HG03442 (cell line): ENCODE results near the gene KLHL17.

Source experiments
- ATAC-seq: cut with Tn5 transposase; IDR thresholded peaks from one replicate; pipeline ENCODE4 v1.9.1; 2021; ENCODE audit warnings: mild to moderate bottlenecking, moderate library complexity; ENCODE audit not compliant: unreplicated experiment

KLHL17 gene

DNA sequence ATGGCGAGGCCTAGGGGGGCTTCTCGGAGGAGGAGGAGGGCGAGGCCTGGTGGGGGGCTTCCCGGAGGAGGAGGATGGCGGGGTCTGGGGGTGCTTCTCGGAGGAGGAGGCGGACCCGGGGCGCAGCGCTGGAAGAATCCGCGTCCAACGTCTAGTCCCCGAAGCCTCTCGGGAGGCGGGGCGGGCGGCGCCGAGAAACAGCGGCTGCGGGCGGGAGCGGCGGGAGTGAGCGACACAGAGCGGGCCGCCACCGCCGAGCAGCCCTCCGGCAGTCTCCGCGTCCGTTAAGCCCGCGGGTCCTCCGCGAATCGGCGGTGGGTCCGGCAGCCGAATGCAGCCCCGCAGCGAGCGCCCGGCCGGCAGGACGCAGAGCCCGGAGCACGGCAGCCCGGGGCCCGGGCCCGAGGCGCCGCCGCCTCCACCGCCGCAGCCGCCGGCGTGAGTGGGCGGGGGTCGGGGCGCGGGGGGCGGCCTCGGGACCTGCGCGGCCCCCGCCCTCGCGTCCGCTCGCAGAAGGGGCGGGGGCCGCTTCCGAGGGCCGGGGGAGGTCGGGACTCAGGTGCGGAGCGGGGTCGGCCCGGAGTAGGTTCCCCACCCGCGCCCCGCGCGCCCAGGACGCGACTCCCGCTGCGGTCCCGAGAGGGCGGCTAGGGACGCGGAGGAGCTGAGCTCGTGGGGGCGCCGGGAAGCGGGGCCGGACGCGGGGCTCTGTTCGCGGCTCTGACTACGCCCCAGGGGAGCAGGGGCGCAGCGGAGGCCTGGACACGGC, at the start of gene KLHL17:
Gene KLHL17 (plus strand): TSS at position 222 of the 769 bp plus-strand sequence. CDS start 110 bp downstream, at position 332.
- peak; percentile 30 for ATAC-seq

DNA sequence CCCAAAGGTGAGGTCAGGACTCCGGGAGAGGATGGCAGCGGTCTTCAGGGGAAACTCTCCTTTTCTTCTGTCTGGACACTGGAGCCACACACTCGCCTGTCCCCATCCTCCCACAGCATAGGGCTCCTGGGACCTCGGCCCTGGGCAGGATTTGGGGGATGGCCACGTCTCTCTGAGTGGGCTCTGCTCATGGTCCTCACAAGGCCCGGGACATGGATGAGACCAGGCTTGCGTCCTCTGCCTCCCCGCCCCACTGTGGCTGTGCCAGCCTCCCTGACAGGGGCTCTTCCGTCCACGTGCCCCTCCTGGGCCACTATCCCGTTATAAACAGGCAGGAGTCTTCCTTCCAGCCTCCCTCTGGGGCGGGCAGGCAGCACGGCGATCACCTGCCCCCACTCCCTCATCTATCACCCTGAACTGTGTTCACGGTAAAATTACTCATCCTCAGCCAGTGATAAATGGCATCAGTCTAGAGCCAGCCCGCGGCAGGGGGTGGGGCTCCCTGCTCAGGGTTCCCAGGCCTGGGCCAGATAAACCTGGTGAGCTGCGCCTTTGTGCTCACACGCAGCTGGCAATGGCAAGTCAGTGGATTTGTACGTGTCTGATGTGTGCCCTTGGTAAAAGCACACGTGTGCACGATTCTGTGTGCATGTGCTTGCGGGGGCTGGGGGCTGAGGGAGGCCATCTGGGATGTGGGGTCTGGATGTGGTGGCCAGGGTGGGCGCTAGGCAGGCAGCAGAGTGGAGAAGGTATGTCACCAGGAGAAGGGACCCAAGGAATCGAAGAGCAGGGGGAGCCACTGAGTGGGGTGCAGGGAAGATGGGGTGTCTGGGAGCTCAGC, 49.3 kb upstream of the KLHL17 start:
- no peak for ATAC-seq

DNA sequence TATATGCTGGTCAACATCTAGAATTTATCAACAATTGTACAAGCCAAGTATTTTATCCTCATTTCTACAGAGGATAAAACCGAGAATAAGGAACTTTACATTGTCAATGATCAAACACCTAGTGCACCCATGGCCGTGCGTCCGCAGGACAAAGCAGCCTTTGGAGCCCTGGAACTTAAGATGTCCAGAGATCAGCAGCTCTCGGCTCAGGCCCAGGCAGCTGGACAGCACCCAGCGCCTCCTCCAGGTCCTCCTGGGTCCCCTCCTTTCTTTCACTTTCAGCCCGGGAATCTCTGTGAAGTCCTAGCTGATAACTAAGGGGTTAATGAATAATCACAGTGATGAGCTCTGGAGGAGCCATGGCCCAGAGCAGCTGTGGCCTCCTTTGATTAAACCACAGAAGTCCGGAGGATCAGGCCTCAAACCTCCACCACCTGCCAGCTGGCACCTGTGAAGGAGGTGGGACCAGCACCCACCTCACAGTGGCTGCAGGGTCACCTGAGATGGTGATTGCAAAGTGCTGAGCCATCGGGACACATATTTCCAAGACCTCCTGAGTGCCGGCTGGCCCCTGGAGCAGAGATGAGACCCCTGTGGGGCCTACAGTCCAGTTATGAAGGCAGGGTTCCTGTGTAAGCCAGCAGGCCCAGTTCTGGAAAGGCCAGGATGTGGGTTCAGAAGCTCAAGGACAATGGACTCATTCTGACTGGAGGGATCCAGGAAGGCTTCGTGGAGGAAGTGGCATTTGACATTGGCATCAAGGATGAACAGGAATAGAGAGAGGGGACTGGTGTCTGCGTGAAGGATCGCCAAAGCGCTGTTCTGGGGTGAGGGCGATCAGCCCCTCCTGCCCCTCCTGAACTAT, 48.3 kb upstream of the KLHL17 start:
- no peak for ATAC-seq

DNA sequence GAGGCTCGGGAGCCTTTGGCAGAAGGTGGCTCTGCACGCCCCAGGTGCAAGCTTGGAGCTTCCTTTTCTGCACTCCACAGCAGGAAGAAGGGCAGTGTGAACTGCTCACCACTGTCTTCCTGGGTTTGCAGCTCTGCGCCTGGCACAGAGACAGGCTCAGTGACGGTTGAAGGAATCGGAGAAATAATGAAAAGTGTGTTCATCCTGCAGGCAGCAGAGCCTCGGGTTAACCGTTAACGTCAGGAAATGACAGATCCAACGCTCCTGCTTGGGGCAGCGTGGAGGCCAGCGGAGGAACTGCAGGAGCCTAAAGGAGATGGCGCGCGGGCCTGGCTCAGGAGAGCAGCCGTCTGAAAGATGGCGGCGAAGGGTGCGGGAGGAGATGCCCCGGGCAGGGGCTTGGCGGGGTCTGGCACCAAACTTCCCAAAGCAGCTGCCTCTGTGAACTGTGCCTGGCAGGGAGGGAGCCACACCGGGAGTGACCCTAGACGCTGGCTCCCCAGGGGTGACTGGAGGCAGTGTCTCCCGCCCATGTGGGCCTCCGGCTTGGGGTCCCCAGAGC, 47.6 kb upstream of the KLHL17 start:
- ATAC-seq = no peak

DNA sequence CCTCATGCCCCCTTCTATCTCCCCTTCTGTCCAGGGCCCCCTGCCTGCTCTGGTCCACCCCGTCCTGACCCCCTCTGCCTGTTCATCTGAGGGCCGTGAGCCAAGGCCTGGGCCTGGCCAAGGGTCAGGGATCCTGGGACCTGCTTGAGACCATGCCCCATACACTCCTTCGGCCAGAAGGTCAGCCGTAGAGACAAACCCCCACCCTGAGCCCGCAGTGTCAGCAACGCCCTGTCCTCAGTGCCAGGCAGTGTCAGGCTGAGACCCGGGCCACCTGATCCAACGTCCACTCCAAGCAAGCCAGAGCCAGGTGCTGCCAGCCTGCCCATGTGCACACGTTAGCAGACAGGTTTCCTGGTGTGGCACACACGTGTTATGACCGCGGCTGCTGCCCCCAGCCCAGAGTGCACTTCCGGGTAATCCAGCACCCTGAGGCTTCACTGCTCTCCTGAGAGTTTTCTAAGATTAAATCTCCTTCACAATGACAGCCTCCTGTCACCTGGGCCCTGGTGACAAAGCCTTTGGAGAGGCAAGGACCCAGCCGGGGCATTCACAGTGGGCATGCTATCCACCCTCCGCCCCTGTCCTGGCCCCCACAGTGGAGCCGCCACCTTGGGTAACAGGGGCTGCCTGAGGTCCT, 46.8 kb upstream of the KLHL17 start:
- no peak for ATAC-seq

DNA sequence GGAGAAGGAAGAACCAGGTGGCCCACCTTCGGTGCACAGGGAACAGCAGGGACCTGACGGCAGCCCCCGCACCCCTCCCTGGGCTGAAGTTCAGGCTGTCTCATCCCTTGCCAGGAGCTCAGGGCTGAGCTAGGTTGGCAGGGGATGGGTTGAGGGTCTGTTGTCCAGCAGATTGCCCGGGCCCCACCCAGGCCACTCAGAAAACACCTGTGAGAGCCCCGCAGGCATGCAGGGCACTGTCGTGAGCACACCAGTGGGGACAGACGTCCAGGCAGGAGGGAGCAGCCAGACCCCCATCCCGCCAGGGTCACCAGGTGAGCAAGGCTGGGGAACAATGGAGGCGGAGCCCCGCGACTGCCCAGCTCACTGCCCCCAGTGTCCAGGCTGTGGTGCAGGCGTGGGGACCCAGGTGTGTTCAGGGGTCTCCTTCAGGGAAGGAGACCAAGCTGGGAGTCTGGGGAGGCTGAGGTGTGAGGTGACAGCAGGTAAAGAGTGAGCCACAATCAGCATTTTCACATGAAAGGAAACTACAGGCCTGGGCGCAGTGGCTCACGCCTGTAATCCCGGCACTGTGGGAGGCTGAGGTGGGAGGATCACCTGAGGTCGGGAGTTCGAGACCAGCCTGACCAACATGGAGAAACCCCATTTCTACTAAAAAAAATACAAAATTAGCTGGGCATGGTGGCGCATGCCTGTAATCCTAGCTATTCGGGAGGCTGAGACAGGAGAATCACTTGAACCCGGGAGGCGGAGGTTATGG, 46.1 kb upstream of the KLHL17 start:
- no peak for ATAC-seq

DNA sequence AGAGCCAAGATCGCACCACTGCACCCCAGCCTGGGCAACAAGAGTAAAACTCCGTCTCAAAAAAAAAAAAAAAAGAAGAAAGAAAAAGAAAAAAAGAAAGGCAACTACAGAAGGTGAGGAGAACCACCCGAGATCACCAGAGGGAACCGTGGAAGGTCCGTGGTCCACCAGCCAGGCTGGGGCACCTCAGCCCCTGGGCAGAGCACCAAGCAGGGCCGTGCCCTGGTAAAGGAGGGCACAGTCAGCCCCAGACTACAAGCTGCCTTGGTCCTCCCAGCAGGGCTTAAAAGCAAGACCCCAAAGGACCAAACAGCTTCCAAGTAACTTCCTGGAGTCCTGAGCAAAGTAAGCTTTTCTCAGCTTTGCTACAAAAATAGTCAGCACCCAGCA, 45.5 kb upstream of the KLHL17 start:
- ATAC-seq = no peak

DNA sequence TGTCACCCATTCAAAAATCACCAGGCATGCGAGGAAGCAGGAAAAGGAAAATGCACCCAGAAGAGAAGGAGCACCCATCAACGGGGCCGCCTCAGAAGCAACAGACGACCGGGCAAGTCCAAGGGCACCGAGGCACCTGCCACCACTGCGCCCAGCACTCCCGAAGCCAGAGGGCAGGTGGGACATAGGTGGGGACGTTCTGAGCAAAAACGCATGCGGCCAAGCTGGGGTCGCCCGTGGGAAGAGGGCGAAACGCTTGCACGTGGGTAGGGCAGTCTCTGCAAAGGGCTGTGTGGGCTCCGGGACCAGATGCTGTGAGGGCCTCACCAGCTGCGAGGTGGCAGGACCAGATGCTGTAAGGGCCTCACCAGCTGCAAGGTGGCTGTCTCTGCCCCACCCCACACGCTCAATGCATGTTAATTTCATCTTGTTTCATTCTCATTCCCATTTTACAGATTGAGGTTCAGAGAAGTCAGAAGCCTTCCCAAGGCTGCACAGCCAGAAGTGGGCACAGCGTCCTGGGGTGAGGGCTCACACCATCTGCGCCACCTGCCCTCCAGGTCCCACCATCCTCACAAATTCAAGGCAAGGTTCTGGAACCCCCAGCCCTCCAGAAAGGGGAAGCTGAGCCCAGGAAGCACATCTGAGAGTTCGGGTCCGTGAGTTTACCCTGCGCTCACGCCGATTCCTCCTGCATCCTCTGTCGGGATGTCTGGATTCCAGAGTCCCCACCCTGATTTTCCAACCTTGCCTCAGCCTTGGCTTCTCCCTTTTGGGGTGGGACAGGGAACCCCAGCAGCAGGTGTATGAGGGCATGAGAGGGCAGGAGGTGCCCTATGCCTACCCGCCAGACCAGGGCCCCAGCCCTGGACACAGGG, 44.9 kb upstream of the KLHL17 start:
- ATAC-seq = no peak

DNA sequence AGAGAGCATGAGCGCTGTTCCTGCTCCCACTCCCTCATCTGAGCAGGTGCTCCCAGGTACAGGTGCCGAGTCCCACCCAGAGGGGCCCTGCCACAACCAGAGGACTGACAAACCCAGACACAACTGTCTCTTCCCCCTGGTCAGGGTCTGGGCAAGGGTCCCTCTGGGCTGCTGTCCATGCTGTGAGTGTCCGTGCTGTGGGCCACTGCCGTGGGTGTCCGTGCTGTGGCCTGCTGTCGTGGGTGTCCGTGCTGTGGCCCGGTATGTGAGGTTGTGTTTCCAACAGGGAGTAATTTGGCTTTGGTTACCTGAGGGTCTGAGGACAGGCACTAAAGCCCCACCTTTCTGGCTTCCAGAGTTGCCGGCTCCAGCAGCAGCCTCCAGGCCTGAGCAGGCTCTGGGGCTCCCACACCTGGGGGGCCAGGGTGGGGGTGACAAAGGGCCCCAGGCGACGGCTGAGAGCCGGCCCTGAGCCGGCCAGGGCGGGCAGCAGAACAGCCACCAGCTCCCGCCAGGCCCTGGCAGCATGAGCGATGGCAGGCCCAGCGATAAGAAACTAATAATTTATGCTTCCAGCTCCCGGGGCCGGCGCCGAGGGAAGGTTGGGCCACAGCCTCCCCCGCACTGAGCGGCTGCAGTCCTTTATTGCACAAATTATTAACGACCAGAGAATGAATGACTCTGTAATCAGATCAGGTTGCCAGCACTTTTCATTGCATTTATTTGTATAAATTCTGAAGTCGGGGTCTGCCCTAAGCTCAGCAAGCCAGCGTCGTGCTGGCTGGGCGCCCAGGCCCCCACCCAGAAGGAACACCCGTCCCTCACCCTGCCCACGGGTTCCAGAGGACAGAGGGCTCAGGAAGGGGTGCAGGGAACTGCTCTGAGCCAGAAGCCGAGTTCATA, 44.0 kb upstream of the KLHL17 start:
- no peak for ATAC-seq

DNA sequence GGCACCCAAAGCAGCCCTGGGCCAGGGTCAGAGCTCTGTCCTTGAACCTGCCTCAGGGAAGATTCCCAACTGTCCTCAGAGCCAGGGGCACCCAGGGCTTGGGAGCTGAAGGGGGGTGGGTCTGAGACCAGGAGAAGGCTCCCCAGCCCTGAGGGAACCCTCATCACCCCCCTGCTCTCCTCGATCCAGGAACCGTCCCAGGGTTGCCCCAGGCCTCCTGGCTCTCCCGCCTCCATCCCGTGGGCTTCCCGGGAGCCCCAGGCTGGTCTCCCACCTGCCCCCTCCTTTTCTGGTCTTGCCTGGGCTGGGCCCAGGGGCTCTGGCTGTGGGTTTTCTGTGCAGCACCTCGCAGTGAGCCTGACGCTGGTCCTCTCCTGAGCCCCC, 43.3 kb upstream of the KLHL17 start:
- ATAC-seq = no peak

DNA sequence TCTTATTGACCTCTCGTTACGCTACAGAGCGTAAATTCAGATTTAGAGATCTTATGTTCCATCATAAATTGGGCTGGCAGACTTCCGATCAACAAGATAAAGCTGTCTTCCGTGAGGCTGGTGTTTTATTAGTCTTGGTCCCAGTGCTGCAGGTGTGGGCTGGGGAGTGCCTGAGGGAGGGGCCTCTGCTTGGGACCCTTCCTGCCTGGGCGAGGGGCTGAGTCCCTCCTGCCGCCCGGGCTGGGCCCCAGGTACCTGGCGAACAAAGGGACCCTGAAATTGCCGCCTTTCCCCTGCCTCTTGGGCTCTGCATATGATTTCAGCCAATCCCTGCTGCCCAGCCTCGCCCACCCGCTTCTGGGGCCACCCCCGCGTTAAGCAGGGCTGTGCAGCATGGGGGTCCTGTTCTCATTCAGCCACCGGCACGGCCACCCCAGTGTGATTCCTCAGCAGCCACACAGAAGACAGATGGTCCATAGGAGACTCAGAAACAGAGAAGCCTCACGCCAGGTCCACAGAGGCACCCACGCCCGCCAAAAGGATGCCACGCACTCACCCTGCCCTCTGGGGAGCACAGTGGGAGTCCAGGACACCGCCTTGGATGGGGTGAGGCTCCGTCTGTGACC, 42.8 kb upstream of the KLHL17 start:
- ATAC-seq = no peak

DNA sequence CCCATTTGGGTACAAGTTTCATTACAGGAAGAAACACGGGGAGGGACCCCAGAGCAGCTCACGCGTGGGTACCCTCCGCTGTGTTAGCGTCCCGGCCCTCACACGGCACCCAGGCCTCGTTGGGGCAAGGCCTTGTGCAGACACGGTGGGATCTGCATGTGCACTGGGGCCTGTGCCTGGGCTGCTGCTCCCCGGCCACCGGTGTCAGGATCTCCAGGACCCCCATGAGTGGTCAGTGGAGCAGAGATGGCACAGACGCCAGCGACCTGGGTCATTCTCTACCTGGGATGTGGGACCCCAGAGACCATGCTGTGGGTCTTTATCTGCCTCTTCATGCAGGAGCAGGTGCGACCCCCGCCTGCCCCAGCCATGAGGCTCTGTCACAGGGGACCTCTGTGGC, 42.0 kb upstream of the KLHL17 start:
- ATAC-seq = no peak

DNA sequence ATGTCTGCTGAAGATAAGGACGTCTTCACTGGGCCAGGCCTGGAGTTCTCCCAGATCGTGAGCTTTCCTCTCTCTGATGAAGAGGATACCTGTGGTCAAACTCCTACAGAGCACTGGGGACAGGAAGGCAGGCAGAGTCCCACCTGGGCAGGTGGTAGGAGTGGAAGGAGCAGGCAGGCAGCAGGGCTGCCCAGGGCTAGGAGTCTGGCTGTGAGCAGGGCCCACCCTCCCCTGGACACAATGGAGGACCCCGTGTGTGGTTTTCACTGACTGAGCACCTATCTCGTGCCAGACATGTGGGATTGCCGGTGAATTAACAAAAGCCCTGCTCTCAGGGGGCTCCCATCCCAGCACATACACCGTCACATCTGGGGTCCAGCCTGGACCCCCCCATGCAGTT, 41.5 kb upstream of the KLHL17 start:
- ATAC-seq = no peak

DNA sequence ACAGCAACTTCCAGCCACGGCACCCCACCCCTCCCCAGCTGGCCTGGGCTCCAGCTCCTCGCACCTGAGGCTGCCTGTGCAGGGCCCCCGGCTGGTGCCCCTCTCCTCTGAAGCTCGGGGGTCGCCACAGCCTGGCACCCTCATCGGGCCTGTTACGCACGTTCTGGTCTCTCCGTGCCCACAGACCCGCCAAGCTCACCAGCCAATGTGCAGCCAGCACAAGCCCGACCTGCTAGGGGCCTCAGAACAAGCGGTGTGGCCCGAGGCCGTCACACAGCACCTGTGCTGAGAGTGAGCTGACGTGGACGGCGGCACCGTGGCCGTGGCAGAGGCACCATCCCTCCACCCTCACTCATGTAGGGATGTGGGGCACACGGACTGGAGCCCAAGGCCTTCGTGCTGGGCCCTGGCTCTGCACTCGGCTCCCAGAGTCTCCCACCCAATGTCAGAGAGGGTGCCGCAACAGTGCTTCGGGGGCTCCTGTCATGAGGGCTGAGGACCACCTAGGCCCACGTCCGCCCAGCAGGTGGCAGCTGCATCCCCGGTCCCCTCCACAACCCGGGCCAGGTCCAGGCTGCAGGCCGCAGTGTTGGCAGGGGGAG, 41.0 kb upstream of the KLHL17 start:
- no peak for ATAC-seq

DNA sequence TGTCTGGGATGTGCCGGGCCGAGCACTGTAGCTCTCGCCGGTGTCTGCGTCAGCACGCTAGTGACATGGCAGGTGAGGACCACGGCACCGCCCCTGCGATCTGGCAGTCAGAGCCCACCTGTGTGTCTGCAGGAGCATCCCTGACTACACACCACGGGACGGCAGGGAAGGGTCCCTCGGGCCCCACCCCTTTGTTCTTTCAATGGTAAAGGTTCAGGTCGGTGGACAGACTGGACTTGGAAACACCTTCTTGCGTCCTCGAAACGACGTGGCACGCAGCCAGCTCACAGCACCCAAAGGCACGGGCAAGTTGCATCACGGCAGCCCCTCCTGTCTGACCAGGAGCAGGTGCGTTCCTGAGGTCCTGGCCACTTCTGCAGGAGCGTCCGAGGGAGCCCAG, 40.4 kb upstream of the KLHL17 start:
- ATAC-seq = no peak

DNA sequence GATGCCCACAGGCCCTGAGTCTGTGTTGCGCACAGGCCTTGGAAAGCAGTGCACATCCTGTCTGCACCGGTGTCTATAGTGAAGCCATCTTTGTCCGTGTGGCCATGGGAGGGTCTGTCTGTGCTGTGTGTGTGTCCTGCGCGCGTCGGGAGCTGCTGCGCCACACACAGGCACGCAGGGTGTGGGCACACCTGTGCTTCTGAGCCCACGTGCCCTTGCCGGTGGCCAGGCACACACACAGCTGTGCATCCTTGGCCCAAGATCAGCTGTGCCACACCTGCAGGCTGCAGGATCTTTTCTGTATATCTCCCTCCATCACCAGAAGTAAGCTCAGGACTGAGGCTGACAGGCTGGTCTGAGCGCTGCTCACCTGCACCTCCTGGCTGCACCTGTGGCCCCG, 39.9 kb upstream of the KLHL17 start:
- ATAC-seq = no peak
